PC-3 (cell line): ENCODE data around the gene TREH.

ENCODE experiments used
- EZH2 ChIP-seq: fragments of 300-600 bp; sonication (generic); IDR thresholded peaks from one replicate; pipeline ENCODE4 v1.6.1; 2017; ENCODE audit warnings: antibody characterized with exemption, mild to moderate bottlenecking, low read length; ENCODE audit not compliant: unreplicated experiment
- TF ChIP-seq, protein P1 (sequence below): fragments of 300-600 bp; sonication (generic); conservative IDR thresholded peaks from 2 replicates; pipeline ENCODE4 v1.5.1; 2017; ENCODE audit warnings: antibody characterized with exemption, low read depth, mild to moderate bottlenecking, low read length

DNA sequence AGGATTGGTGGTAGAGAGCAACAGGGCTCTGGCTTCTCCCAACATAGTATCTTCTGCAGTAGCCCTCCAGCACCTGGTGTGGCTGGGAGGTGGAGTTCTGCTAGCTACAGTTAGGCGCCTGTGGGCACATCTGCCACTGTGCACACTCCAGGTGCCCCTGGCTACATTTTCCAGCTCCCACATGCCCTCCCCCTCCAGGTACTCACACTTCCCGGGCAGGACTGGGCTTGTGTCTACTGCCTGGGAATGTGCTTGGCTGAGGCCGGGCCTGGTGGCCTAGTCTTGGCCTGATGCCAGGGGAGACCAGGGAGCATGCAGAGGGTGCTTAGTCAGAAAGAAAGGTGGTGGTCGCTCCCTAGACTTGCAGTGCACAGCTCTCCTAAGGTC, 56.2 kb downstream of the TREH start:
- TF ChIP-seq, protein P1, sequence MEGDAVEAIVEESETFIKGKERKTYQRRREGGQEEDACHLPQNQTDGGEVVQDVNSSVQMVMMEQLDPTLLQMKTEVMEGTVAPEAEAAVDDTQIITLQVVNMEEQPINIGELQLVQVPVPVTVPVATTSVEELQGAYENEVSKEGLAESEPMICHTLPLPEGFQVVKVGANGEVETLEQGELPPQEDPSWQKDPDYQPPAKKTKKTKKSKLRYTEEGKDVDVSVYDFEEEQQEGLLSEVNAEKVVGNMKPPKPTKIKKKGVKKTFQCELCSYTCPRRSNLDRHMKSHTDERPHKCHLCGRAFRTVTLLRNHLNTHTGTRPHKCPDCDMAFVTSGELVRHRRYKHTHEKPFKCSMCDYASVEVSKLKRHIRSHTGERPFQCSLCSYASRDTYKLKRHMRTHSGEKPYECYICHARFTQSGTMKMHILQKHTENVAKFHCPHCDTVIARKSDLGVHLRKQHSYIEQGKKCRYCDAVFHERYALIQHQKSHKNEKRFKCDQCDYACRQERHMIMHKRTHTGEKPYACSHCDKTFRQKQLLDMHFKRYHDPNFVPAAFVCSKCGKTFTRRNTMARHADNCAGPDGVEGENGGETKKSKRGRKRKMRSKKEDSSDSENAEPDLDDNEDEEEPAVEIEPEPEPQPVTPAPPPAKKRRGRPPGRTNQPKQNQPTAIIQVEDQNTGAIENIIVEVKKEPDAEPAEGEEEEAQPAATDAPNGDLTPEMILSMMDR, result no peak
- no peak for TF ChIP-seq EZH2
